ENCODE data around the gene RNF26.
"Not testable (repeated sequence)": the region's sequence is repeated elsewhere in the genome, so short reads cannot be mapped to it uniquely, and the experiment has no call there.

The RNF26 gene

DNA sequence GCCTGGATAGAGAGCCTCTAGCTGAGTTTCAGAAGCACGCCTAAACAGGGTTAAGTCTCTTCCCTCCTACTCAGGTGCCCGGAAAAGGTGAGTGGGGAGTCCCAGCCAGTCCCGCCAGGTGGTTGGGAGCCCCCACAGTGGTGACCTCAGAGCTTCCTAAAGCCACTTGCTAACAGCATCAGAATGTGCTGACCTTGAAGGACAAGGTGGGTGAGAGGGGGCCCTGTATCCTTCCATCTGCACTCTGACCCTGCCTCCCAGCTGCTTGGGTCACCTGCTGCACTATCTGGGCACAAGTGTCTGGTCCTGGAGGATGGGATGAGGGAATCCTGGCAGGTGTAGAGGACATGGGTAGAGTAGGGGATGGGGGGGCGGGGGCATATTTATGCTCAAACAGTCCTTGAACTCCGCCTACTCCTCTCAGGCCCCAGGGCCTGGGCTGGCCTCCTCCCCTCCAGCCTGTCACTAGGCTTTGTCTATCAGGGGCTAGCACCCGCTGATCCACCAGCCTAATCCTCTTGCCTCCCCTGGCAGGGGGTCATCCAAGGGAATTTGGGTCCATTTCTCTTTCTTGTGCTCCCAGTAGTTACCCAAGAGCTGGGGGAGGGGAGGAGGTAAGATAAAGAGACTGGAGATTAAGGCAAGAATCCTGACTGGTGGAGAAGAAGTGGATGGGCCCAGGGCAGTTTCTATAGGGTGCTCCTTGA is 43.8 kb downstream of the RNF26 start:
- DNase-seq (ENCODE audit: low read depth, low spot score) = no peak

DNA sequence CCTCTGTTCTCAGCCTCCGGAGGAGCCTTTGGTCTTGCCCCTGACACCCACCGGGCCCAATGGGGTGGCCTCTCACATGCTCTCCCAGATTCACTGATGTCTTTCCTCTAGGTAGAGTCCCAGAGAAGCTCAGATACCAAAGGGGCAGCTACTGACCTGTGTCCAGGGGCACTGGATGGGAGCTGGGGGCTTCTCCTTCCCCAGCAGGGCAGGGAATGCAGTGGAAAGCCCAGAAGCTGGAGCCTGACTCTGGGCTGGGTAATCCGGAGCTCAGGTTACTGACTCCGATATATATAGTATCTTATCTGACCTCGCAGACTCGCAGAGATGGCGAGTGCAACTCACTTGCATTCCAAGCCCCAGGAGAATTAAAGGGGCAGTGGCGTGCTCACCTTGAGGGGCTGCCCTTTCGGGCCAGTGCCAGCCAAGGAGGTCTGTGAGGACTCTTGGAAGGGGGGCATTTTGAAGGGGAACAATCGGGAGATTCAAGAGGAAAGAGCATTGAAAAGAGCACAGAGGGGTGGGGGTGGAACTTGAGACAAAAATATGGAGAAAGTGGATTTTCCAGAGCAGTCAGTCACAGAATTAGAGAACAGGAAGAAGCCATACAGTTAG is 44.6 kb downstream of the RNF26 start:
- H3K4me3 ChIP-seq (ENCODE audit: low read length) = no peak overlapping the region
- no peak for DNase-seq (ENCODE audit: low read depth, low spot score)

More for the DNA sequence above, 43.8 kb downstream of the RNF26 start:
- no peak overlapping the region for H3K4me3 ChIP-seq (ENCODE audit: low read length)

DNA sequence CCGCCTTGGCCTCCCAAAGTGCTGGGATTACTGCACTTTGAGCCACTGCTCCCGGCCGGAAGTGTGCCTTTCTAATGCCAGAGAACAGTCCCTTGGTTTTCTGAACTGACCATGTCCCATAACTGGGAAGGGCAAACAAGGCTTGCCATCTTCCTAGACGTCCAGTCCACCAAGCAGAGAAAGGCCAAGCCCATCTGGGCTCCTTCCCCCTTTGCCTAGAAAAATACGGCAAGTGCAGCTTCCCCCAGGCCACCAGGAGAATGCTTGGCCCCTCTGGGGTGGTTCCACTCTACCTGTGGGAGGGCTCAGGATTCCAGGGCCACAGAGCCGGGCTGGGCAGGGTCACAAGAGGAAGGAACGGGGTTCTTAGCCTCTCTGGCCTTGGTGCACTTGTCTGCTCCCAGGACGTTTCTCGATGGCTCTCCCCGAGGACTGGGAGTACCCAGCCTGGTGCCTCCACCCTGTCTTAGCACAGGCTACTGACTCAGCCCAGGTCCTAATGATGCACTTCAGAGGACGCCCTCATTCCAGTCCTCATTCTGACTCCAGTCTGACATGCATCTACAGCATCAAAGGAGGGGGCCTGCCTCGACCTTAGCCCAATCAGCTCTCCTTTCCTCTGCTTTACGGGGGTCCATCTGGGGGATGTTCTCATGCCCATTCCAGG is 46.0 kb downstream of the RNF26 start:
- peak overlapping the region; percentile 75 for H3K4me3 ChIP-seq (ENCODE audit: low read length)

DNA sequence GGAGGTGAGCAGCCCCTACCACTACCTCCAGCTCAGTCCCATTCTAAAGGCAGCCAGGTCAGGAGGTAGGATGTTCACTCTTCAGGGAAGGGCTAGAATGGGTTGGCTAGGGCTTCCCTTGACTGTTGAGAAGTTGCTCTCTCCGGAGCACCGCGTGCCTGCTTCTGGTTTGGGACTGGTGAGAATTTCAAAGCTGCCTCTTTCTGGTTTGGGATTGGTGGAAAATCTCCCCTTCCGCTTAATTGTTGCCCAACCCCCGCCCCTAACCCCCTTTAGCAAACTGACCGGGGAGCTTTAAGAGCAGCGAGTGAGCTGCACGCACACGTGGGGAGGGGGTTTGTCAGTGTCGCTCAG is 46.5 kb downstream of the RNF26 start:
- DNase-seq (ENCODE audit: low read depth, low spot score) = peak; percentile 37
- H3K4me3 ChIP-seq (ENCODE audit: low read length) = peak overlapping the region; percentile 75

More for the DNA sequence above, 46.0 kb downstream of the RNF26 start:
- DNase-seq (ENCODE audit: low read depth, low spot score) = no peak

DNA sequence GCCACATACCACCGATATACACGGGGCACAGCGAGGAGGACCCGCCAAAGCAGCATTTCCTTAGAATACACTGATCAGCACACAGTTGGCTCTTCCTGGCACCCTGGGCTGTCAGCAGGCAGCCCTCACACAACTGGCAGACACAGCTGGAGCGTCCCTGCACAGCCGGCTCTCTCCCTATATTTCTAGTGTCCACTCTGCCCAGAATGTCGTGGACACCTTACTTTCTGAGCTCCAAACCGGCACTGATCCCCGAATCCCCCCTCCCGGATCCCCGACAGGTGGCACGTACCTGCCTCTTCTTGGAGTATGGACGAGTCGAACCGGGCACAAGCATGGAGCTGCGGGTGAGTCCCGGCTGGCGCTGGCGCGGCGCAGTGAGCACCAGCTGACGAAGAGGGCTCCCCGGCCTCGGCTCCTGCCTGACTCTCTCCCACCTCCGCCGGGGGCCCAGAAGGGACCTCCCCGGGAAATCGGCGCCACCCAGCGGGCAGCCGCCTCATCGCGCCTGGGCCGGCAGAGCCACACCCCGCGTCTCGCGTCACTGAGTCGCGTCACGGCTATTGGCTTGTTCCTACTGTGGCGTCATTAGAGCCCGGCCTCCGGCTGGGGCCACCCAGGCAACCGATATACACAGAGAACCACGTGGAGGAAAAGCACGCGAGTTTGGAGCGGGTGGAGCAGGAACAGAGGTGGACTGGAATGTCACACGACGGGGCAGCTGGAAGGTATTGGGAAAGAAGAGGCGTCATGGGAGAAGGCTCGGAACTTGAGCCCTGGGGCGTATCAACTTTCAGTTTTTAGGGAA is 47.1 kb downstream of the RNF26 start, which contains the start of gene USP2:
Gene USP2 (minus strand): TSS at position 510 of the 808 bp plus-strand sequence. CDS start 8,210 bp downstream, outside the sequence.
- peak; percentile 89 for DNase-seq (ENCODE audit: low read depth, low spot score)

DNA sequence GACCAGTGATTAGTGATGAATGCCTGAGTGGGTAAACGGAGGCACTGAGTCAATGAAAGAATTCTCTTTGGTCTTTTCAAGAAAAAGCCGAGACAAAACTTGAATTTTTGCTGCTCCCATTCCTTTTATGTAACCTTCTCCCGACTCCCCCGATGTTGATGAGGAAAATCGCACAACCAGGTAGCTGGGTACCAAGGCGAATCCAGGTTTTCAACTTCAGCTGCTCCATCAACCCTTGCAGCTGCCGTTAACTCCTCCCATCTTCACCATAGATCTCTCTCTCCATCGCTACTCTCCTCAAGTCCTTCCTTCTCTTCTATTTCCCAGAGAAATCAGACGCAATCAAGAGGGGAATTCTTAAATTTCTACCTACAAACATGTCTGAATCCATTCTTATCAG is 47.8 kb downstream of the RNF26 start:
- peak overlapping the region; percentile 75 for H3K4me3 ChIP-seq (ENCODE audit: low read length)
- no peak for DNase-seq (ENCODE audit: low read depth, low spot score)

More for the DNA sequence above, 47.1 kb downstream of the RNF26 start, which contains the start of gene USP2:
- H3K4me3 ChIP-seq (ENCODE audit: low read length) = peak within 1 kb of the TSS; percentile 75

DNA sequence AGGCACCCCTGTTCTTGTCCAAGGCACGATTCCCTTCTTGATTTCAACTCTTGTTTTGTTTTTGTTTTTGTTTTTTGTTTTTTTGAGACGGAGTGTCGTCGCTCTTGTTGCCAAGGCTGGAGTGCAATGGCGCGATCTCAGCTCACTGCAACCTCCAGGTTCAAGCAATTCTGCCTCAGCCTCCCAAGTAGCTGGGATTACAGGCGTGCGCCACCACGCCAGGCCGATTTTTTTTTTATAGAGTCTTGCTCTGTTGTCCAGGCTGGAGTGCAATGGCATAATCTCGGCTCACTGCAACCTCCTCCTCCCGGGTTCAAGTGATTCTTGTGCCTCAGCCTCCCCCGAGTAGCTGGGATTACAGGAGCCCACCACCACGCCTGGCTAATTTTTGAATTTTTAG is 48.2 kb downstream of the RNF26 start:
- not testable (repeated sequence) for DNase-seq (ENCODE audit: low read depth, low spot score); H3K4me3 ChIP-seq (ENCODE audit: low read length)

DNA sequence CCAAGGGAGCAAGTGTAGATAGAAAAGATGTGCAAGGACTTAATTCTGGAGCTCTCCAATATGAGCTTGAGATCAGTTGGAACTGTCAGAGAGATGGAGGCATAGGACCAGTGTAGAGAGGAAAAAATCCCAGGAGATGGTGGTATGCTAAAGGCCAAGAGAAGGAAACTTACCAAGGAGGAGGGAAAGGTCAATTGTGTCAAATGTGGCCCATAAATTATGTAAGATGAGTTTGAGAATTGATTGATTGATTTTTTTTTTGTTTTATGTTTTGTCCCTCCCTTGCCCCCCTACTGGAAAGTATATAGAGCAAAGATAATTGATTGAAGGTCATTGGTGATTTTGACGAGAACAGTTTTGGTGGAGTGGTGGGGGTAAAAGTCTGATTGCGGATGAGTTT is 50.0 kb downstream of the RNF26 start:
- H3K4me3 ChIP-seq (ENCODE audit: low read length) = no peak overlapping the region
- DNase-seq (ENCODE audit: low read depth, low spot score) = no peak

All from Jurkat, Clone E6-1 (cell line).